Activated B cell treated with CpG ODN at 0.5 μM for 24 hours (primary cell): ENCODE measurements around the gene SOX6. TPM values are rescaled to one million over a fixed set of nuclear protein-coding genes. Genes with fewer than 3 reads are reported as not detected.

Experiments
- ATAC-seq: fragments of 200-7000 bp; cut with Tn5 transposase; one replicate; pipeline ENCODE4 v1.10.0; 2021; ENCODE audit warnings: low read depth, mild to moderate bottlenecking, moderate library complexity
- CTCF ChIA-PET: fragments of 350-600 bp; sonication (Branson Sonifier 250); formaldehyde crosslinking; loops from one replicate; lab custom pipeline; 2021; ENCODE audit warnings: antibody characterized with exemption; lab: Charles Lee
- POLR2A ChIA-PET: fragments of 350-600 bp; sonication (Branson Sonifier 250); formaldehyde crosslinking; loops from one replicate; lab custom pipeline; 2021; ENCODE audit warnings: antibody characterized with exemption; lab: Charles Lee
- DNase-seq: peaks from one replicate; pipeline ENCODE4 v3.0.0; 2022
- H3K27ac Mint-ChIP-seq: one replicate; pipeline ENCODE4 v1.8.0; 2020; ENCODE audit warnings: mixed read lengths
- H3K27me3 Mint-ChIP-seq: one replicate; pipeline ENCODE4 v1.8.0; 2021; ENCODE audit warnings: mixed read lengths
- H3K36me3 Mint-ChIP-seq: one replicate; pipeline ENCODE4 v1.8.0; 2021; ENCODE audit warnings: low read depth, mixed read lengths
- H3K4me1 Mint-ChIP-seq: one replicate; pipeline ENCODE4 v1.8.0; 2021; ENCODE audit warnings: mixed read lengths
- H3K4me3 Mint-ChIP-seq: one replicate; pipeline ENCODE4 v1.8.0; 2020; ENCODE audit warnings: mild to moderate bottlenecking, mixed read lengths
- H3K9me3 Mint-ChIP-seq: one replicate; pipeline ENCODE4 v1.8.0; 2020; ENCODE audit warnings: mixed read lengths
- CTCF ChIP-seq: fragments of 200-600 bp; IDR thresholded peaks from one replicate; pipeline ENCODE4 v1.8.0; 2022; ENCODE audit warnings: antibody characterized with exemption, mild to moderate bottlenecking
- intact Hi-C: fragments of 100-400 bp; cut with micrococcal nuclease; formaldehyde crosslinking; loops from one replicate; pipeline ENCODE4 v1.15.1; 2024
- total RNA-seq: library from RNA; stranded (reverse); gene quantifications from 2 replicates; pipeline ENCODE4 v1.2.3, GENCODE V29; 2022

The SOX6 gene
- total RNA-seq, 1 donor from 2014 or later: not detected

GRCh38 chr11:16225623-16226022 lies 130.7 kb downstream of the SOX6 start:
- intact Hi-C loops: no loop called here
- Mint-ChIP-seq H3K9me3 (peaks cover 1% of the 10 kb centered on the region), H3K27ac (no peak overlapping the region), H3K4me1 (no peaks in the 10 kb centered on the region), H3K27me3 (no peaks in the 10 kb centered on the region), H3K36me3 (no peaks in the 10 kb centered on the region), H3K4me3 (no peak overlapping the region)
- ChIA-PET CTCF (no interaction called here), POLR2A (no interaction called here)
- ATAC-seq (no peak), DNase-seq (no peak)
- no peak for TF ChIP-seq CTCF

- no peak for DNase-seq
- no peak for ATAC-seq
- ChIA-PET POLR2A (no interaction called here), CTCF (no interaction called here)
- no peak for TF ChIP-seq CTCF
- no peak overlapping the region for H3K4me3 Mint-ChIP-seq
- H3K4me1 Mint-ChIP-seq: no peaks in the 10 kb centered on the region
- no peak overlapping the region for H3K27ac Mint-ChIP-seq
- intact Hi-C loops: no loop called here
- H3K27me3 Mint-ChIP-seq: no peaks in the 10 kb centered on the region
- no peaks in the 10 kb centered on the region for H3K36me3 Mint-ChIP-seq
- H3K9me3 Mint-ChIP-seq: peaks cover 3% of the 10 kb centered on the region
These were observed 132.8 kb downstream of the SOX6 start for GRCh38 chr11:16223558-16223957.

- no peak for ATAC-seq
- Mint-ChIP-seq H3K27ac (no peak overlapping the region), H3K9me3 (peaks cover 3% of the 10 kb centered on the region), H3K4me3 (no peak overlapping the region), H3K36me3 (no peaks in the 10 kb centered on the region), H3K4me1 (no peaks in the 10 kb centered on the region), H3K27me3 (no peaks in the 10 kb centered on the region)
- ChIA-PET CTCF (no interaction called here), POLR2A (no interaction called here)
- TF ChIP-seq CTCF: no peak
- DNase-seq: no peak
- intact Hi-C loops: no loop called here
These were observed 138.7 kb downstream of the SOX6 start for GRCh38 chr11:16217631-16218030.

- ChIA-PET CTCF (no interaction called here), POLR2A (no interaction called here)
- no peak overlapping the region for H3K4me3 Mint-ChIP-seq
- H3K27me3 Mint-ChIP-seq: no peaks in the 10 kb centered on the region
- peaks cover 3% of the 10 kb centered on the region for H3K9me3 Mint-ChIP-seq
- intact Hi-C loops: no loop called here
- TF ChIP-seq CTCF: no peak
- no peaks in the 10 kb centered on the region for H3K4me1 Mint-ChIP-seq
- no peaks in the 10 kb centered on the region for H3K36me3 Mint-ChIP-seq
- no peak for DNase-seq
- no peak for ATAC-seq
- H3K27ac Mint-ChIP-seq: no peak overlapping the region
These were observed 139.5 kb downstream of the SOX6 start for GRCh38 chr11:16216831-16217230.

GRCh38 chr11:16215352-16215751 lies 141.0 kb downstream of the SOX6 start:
- CTCF ChIA-PET: no interaction called here

More at GRCh38 chr11:16215352-16215751, 141.0 kb downstream of the SOX6 start:
- no peak for ATAC-seq
- Mint-ChIP-seq H3K27ac (no peak overlapping the region), H3K4me1 (no peaks in the 10 kb centered on the region), H3K9me3 (peaks cover 2% of the 10 kb centered on the region), H3K4me3 (no peak overlapping the region), H3K36me3 (no peaks in the 10 kb centered on the region), H3K27me3 (no peaks in the 10 kb centered on the region)
- intact Hi-C loops: no loop called here
- TF ChIP-seq CTCF: no peak
- DNase-seq: no peak
- POLR2A ChIA-PET: no interaction called here
